Neural cell (in vitro differentiated cells): Measurements from ENCODE around the gene AKAP6.

Experiments used
- EP300 ChIP-seq: fragments of 450-650 bp; conservative IDR thresholded peaks from 2 replicates; pipeline ENCODE4 v1.6.1; 2014; ENCODE audit warnings: antibody characterized with exemption, mild to moderate bottlenecking, moderate library complexity; ENCODE audit not compliant: poor library complexity, severe bottlenecking
- EZH2 ChIP-seq: fragments of 200-600, 300-800 bp; shearing (Covaris generic), sonication (generic); IDR thresholded peaks from 2 replicates; pipeline ENCODE4 v1.6.1; 2014; ENCODE audit warnings: antibody characterized with exemption, low read length, borderline replicate concordance, mild to moderate bottlenecking; ENCODE audit not compliant: insufficient read depth, poor library complexity, severe bottlenecking
- POLR2AphosphoS5 ChIP-seq: IDR thresholded peaks from 2 replicates; pipeline ENCODE4 v1.6.1; 2012
- RAD21 ChIP-seq: fragments of 450-650 bp; conservative IDR thresholded peaks from 2 replicates; pipeline ENCODE4 v1.6.1; 2014; ENCODE audit warnings: antibody characterized with exemption, mild to moderate bottlenecking, moderate library complexity
- SMC3 ChIP-seq: fragments of 450-650 bp; conservative IDR thresholded peaks from 2 replicates; pipeline ENCODE4 v1.6.1; 2014; ENCODE audit warnings: antibody characterized with exemption, mild to moderate bottlenecking, moderate library complexity; ENCODE audit not compliant: poor library complexity
- TAF1 ChIP-seq: IDR thresholded peaks from 2 replicates; pipeline ENCODE4 v1.6.1; 2012; ENCODE audit warnings: low read depth
- TF ChIP-seq, protein P1 (sequence below): fragments of 450-650 bp; IDR thresholded peaks from 2 replicates; pipeline ENCODE4 v1.5.1; 2014; ENCODE audit warnings: antibody characterized with exemption, mild to moderate bottlenecking, moderate library complexity; ENCODE audit not compliant: poor library complexity, severe bottlenecking
- TF ChIP-seq, protein P2 (sequence below): IDR thresholded peaks from 2 replicates; pipeline ENCODE4 v1.6.1; 2012; ENCODE audit warnings: borderline replicate concordance

DNA sequence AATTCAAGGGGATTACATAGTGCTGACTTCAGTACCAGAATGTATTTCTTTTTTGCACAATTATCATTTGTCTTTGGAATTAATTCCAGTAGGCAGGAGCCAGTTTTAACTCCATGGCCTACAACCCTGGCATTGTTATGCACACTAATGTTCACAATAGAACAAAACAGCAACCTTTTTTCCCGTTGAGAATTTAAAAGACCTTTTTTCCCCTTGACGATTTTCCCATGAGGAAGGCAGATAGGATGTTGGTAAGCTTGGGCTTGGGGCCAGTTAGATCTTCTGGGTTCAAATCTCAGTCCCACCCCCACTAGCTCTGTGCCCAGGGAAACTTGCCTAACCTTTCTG, 13.7 kb downstream of the AKAP6 start:
- TF ChIP-seq, protein P1, sequence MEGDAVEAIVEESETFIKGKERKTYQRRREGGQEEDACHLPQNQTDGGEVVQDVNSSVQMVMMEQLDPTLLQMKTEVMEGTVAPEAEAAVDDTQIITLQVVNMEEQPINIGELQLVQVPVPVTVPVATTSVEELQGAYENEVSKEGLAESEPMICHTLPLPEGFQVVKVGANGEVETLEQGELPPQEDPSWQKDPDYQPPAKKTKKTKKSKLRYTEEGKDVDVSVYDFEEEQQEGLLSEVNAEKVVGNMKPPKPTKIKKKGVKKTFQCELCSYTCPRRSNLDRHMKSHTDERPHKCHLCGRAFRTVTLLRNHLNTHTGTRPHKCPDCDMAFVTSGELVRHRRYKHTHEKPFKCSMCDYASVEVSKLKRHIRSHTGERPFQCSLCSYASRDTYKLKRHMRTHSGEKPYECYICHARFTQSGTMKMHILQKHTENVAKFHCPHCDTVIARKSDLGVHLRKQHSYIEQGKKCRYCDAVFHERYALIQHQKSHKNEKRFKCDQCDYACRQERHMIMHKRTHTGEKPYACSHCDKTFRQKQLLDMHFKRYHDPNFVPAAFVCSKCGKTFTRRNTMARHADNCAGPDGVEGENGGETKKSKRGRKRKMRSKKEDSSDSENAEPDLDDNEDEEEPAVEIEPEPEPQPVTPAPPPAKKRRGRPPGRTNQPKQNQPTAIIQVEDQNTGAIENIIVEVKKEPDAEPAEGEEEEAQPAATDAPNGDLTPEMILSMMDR, result no peak
- TF ChIP-seq POLR2AphosphoS5 (no peak), EP300 (no peak), EZH2 (no peak), SMC3 (no peak), RAD21 (no peak), TAF1 (no peak)
- TF ChIP-seq, protein P2, sequence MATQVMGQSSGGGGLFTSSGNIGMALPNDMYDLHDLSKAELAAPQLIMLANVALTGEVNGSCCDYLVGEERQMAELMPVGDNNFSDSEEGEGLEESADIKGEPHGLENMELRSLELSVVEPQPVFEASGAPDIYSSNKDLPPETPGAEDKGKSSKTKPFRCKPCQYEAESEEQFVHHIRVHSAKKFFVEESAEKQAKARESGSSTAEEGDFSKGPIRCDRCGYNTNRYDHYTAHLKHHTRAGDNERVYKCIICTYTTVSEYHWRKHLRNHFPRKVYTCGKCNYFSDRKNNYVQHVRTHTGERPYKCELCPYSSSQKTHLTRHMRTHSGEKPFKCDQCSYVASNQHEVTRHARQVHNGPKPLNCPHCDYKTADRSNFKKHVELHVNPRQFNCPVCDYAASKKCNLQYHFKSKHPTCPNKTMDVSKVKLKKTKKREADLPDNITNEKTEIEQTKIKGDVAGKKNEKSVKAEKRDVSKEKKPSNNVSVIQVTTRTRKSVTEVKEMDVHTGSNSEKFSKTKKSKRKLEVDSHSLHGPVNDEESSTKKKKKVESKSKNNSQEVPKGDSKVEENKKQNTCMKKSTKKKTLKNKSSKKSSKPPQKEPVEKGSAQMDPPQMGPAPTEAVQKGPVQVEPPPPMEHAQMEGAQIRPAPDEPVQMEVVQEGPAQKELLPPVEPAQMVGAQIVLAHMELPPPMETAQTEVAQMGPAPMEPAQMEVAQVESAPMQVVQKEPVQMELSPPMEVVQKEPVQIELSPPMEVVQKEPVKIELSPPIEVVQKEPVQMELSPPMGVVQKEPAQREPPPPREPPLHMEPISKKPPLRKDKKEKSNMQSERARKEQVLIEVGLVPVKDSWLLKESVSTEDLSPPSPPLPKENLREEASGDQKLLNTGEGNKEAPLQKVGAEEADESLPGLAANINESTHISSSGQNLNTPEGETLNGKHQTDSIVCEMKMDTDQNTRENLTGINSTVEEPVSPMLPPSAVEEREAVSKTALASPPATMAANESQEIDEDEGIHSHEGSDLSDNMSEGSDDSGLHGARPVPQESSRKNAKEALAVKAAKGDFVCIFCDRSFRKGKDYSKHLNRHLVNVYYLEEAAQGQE, result no peak
